Stimulated activated naive CD8-positive, alpha-beta T cell treated with anti-CD3 and anti-CD28 coated beads, Interleukin-15, amount 100 ng/mL, for 72 hours (primary cell): ENCODE results near the gene WSB1.
A peak's percentile ranks its signal among the peaks of the same experiment; 100 is the strongest.

ENCODE experiments used
- ATAC-seq: fragments of 150-1000 bp; cut with Tn5 transposase; 2 replicates; pipeline ENCODE4 v1.10.0; 2021; ENCODE audit warnings: mild to moderate bottlenecking, moderate library complexity
- DNase-seq, 2 donors: peaks; one replicate each; pipeline ENCODE4 v3.0.0; 2021 to 2022
- H3K27ac Mint-ChIP-seq, 2 donors: one replicate each; pipeline ENCODE4 v1.8.0; 2022; ENCODE audit warnings: mild to moderate bottlenecking in 2 of 2, mixed read lengths in 2 of 2, moderate library complexity in 2 of 2
- H3K27me3 Mint-ChIP-seq: one replicate; pipeline ENCODE4 v1.8.0; 2022; ENCODE audit warnings: mixed read lengths
- H3K4me1 Mint-ChIP-seq: one replicate; pipeline ENCODE4 v1.8.0; 2022; ENCODE audit warnings: mild to moderate bottlenecking, mixed read lengths
- H3K4me3 Mint-ChIP-seq, 2 donors: one replicate each; pipeline ENCODE4 v1.8.0; 2022; ENCODE audit warnings: mild to moderate bottlenecking in 2 of 2, mixed read lengths in 2 of 2, moderate library complexity in 1 of 2
- H3K9me3 Mint-ChIP-seq, 2 donors: one replicate each; pipeline ENCODE4 v1.8.0; 2022; ENCODE audit warnings: mixed read lengths in 2 of 2

WSB1 gene

GRCh38 chr17:27353033-27353460 is 59.1 kb downstream of the WSB1 start:
- Mint-ChIP-seq H3K27me3 (no peaks in the 10 kb centered on the region), H3K4me1 (peaks cover 37% of the 10 kb centered on the region), H3K4me3 (peak overlapping the region; percentile 88 to 96), H3K27ac (peak overlapping the region; percentile 79 to 99), H3K9me3 (no peaks in the 10 kb centered on the region)
- DNase-seq (no peak), ATAC-seq (no peak)

- ATAC-seq: peak; percentile 92
- H3K27ac Mint-ChIP-seq: peak overlapping the region; percentile 98 to 99
- DNase-seq: peak; percentile 88 to 90
- H3K27me3 Mint-ChIP-seq: no peaks in the 10 kb centered on the region
- H3K9me3 Mint-ChIP-seq: no peaks in the 10 kb centered on the region
- peak overlapping the region; percentile 88 to 96 for H3K4me3 Mint-ChIP-seq
- peaks cover 37% of the 10 kb centered on the region for H3K4me1 Mint-ChIP-seq
Observed at GRCh38 chr17:27353461-27354050, 59.6 kb downstream of the WSB1 start.

- H3K27me3 Mint-ChIP-seq: no peaks in the 10 kb centered on the region
- no peak for ATAC-seq
- no peaks in the 10 kb centered on the region for H3K9me3 Mint-ChIP-seq
- H3K4me1 Mint-ChIP-seq: peaks cover 37% of the 10 kb centered on the region
- H3K4me3 Mint-ChIP-seq: peak overlapping the region; percentile 88 to 96
- peak in 1 of 2 donors; percentile 13 for DNase-seq
- peak overlapping the region; percentile 36 to 75 for H3K27ac Mint-ChIP-seq
Observed at GRCh38 chr17:27354051-27354490, 60.2 kb downstream of the WSB1 start.

DNA sequence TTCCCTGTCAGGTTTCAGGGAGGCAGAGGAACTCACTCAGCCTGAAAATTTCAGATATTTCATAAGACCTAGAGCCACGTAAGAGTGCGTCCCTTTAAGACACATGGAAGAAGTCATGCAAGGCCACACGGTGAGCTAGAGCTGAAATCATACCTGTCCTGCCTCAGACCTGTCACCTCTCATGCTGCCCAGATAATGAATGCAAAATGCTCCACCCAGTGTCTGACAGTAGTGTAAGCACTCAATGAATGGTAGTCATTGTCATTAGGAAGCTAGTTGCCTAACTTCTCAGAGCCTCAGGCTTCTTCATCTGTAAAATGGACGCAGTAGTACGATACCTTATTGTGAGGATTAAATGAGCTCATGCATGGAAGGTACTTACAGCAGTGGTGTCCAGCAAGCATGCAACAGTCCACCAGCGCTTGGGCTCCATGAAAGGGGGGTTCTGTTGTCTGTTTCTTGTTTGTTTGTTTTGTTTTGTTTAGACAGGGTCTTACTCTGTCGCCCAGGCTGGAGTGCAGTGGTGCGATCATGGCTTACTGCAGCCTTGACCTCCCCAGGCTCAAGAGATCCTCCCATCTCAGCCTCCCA is 60.7 kb downstream of the WSB1 start:
- no peaks in the 10 kb centered on the region for H3K27me3 Mint-ChIP-seq
- H3K9me3 Mint-ChIP-seq: no peaks in the 10 kb centered on the region
- H3K4me3 Mint-ChIP-seq: peak overlapping the region; percentile 88 to 96
- ATAC-seq (no peak), DNase-seq (peak in 1 of 2 donors; percentile 17)
- H3K4me1 Mint-ChIP-seq: peaks cover 37% of the 10 kb centered on the region
- peak overlapping the region; percentile 36 to 75 for H3K27ac Mint-ChIP-seq

GRCh38 chr17:27355419-27355818 is 61.5 kb downstream of the WSB1 start:
- ATAC-seq: no peak

DNA sequence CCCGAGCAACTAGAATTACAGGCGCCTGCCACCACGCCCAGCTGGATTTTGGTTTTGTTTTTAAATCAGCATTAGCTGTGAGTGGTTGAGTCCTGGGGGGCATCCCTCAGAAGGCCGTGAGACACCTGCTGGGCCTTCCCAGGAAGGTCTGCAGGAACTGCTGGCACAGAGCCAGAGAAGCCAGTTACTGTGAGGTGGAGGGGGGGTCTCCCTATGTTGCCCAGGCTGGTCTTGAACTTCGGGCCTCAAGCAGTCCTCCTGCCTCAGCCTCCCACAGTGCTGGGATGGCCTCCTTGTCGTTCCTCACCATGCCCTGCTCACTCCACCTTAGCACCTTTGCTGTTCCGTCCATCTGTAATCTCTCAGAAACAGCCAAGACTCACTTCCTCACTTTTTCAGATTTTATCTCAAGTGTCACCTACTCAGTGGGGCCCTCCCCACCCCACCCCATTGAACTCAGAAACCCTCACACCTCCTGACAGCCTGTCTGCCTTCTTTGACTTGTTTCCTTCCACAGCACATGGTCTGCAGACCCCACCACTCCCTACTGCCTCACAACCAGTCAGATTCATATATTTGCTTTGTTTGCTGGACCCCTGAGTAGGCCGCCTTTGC is 62.3 kb downstream of the WSB1 start:
- Mint-ChIP-seq H3K4me3 (no peak overlapping the region), H3K4me1 (peaks cover 37% of the 10 kb centered on the region), H3K27me3 (no peaks in the 10 kb centered on the region), H3K9me3 (no peaks in the 10 kb centered on the region), H3K27ac (peak overlapping the region in 1 of 2 donors; percentile 75)
- ATAC-seq (no peak), DNase-seq (no peak)

More at GRCh38 chr17:27355419-27355818, 61.5 kb downstream of the WSB1 start:
- peaks cover 37% of the 10 kb centered on the region for H3K4me1 Mint-ChIP-seq
- H3K27ac Mint-ChIP-seq: no peak overlapping the region
- H3K9me3 Mint-ChIP-seq: no peaks in the 10 kb centered on the region
- no peaks in the 10 kb centered on the region for H3K27me3 Mint-ChIP-seq
- no peak for DNase-seq
- H3K4me3 Mint-ChIP-seq: no peak overlapping the region

GRCh38 chr17:27357236-27357635 is 63.3 kb downstream of the WSB1 start:
- no peak for ATAC-seq

DNA sequence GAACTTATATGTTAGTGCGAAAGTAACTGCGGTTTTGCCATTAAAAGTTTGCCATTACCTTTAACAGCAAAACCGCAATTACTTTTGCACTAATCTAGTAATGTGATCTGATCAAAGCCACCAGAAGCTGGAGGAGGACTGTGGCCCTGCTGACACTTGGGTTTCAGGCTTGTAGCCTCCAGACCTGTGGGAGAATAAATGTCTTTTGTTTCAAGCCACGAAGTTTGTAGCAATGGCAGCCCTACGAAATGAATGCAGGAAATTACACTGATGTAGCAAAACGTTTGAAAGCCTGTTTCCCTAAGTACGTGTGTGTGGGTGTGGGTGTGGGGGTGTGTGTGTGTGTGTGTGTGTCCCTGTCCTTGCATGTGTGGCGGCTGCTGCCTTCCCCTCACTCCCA is 66.6 kb downstream of the WSB1 start:
- no peaks in the 10 kb centered on the region for H3K27me3 Mint-ChIP-seq
- H3K4me3 Mint-ChIP-seq: no peak overlapping the region
- no peak overlapping the region for H3K27ac Mint-ChIP-seq
- DNase-seq (no peak), ATAC-seq (no peak)
- H3K4me1 Mint-ChIP-seq: peaks cover 6% of the 10 kb centered on the region
- H3K9me3 Mint-ChIP-seq: no peaks in the 10 kb centered on the region

More at GRCh38 chr17:27357236-27357635, 63.3 kb downstream of the WSB1 start:
- Mint-ChIP-seq H3K9me3 (no peaks in the 10 kb centered on the region), H3K27ac (no peak overlapping the region), H3K27me3 (no peaks in the 10 kb centered on the region), H3K4me1 (peaks cover 26% of the 10 kb centered on the region), H3K4me3 (no peak overlapping the region)
- DNase-seq: no peak

DNA sequence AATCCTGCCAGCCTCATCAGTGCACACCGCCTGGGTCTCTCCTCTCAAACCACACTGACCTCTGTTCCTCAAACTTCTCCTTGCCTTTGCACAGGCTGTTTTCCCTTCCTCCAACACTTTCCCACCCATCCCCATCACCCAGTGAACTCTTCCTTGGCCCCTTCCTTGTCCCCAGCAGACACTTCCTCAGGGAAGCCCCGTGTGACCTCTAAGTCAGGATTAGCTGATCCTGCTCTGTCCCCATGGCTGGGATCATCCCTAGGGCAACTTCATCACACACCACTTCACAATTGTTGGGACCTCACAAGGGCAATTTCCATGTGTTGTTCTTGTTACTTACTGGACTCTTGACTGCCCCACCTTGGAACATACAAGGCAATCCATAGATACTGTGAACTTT is 67.8 kb downstream of the WSB1 start:
- no peak overlapping the region for H3K4me3 Mint-ChIP-seq

DNA sequence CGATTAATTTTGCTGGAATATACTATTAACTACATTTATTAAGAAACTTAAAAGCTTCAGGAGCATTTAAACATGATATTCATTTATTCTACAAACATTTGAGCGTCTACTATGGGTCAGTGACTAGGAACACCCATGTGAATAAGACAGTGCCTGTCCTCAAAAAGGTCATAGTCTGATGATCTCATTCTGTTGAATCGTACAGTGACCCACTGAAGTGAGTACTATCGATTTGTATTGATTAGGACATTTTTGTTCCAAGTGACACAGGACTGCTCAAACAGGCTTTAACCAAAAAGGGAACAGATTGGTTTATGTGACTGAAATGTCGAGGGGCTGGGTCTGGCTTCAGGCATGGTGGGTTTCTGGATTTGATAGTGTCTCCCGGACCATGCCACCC is 68.6 kb downstream of the WSB1 start:
- Mint-ChIP-seq H3K27me3 (no peaks in the 10 kb centered on the region), H3K4me3 (no peak overlapping the region), H3K9me3 (no peaks in the 10 kb centered on the region), H3K4me1 (no peaks in the 10 kb centered on the region), H3K27ac (no peak overlapping the region)
- ATAC-seq (no peak), DNase-seq (no peak)

More for the DNA sequence above, 67.8 kb downstream of the WSB1 start:
- no peaks in the 10 kb centered on the region for H3K9me3 Mint-ChIP-seq
- H3K27me3 Mint-ChIP-seq: no peaks in the 10 kb centered on the region
- H3K4me1 Mint-ChIP-seq: peaks cover under 1% of the 10 kb centered on the region
- ATAC-seq: no peak
- no peak overlapping the region for H3K27ac Mint-ChIP-seq
- DNase-seq: no peak

DNA sequence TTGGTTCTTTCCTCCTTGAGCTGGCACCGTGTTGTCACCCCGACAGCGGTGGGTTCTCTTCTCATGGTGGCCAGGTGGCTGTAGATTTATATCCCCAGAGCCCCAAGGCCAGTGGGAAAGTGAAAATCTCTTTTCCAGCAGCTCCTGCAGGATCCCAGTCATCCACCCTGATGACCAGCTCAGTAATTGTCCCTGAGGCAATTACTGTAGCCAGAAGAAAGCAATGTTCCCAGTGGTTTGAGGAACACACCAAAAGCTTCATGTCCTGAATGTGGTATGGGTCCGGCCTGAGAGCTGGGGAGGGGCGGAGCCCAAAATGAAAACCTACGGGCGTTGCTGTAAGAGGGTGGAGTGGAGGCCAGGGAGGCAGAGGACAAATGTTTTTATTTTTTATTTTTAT is 69.0 kb downstream of the WSB1 start:
- Mint-ChIP-seq H3K4me3 (no peak overlapping the region), H3K27ac (no peak overlapping the region), H3K27me3 (no peaks in the 10 kb centered on the region), H3K4me1 (no peaks in the 10 kb centered on the region), H3K9me3 (peaks cover 0 to under 1% of the 10 kb centered on the region in 2 donors)
- no peak for DNase-seq
- no peak for ATAC-seq

DNA sequence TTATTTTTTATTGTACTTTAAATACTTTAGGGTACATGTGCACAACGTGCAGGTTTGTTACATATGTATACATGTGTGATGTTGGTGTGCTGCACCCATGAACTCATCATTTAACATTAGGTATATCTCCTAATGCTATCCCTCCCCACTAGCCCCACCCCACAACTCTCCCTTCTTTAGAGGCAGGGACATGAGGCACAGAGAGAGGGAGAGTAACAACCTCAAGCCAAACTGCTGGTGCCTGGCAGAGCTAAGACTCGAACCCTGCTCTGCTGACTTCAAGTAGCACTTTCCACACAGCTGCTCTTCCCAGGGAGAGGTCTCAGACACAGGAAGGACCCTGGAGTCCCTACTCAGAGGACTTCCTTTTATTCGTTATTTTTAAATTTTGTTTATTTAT is 69.4 kb downstream of the WSB1 start:
- H3K4me3 Mint-ChIP-seq: no peak overlapping the region

More for the DNA sequence above, 69.4 kb downstream of the WSB1 start:
- Mint-ChIP-seq H3K4me1 (no peaks in the 10 kb centered on the region), H3K9me3 (peaks cover 0 to 5% of the 10 kb centered on the region in 2 donors), H3K27me3 (no peaks in the 10 kb centered on the region), H3K27ac (no peak overlapping the region)
- DNase-seq (no peak), ATAC-seq (no peak)
